CD4-positive, alpha-beta T cell treated with Interferon alpha-2 for 1 hour (primary cell): ENCODE results near the gene PLEK.
"Not testable (repeated sequence)": the region's sequence is repeated elsewhere in the genome, so short reads cannot be mapped to it uniquely, and the experiment has no call there.

Experiments
- DNase-seq, 2 donors: peaks; one replicate each; pipeline ENCODE4 v3.0.0-alpha.2; 2020 to 2022

Gene PLEK

DNA sequence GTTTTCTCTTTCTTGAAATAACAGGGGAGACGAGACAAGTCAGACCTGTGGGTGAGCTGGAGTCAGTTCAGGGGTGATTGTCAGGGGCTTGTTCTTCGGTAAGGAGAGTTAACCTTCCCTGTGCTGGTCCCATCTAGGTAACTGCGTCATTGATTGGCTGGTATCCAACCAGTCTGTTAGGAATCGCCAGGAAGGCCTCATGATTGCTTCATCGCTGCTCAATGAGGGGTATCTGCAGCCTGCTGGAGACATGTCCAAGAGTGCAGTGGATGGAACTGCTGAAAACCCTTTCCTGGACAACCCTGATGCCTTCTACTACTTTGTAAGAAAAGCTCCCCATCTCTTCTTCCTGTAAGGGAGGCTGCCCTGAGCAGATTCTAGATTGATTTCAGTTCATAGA is 21.3 kb downstream of the PLEK start:
- DNase-seq, result no peak

DNA sequence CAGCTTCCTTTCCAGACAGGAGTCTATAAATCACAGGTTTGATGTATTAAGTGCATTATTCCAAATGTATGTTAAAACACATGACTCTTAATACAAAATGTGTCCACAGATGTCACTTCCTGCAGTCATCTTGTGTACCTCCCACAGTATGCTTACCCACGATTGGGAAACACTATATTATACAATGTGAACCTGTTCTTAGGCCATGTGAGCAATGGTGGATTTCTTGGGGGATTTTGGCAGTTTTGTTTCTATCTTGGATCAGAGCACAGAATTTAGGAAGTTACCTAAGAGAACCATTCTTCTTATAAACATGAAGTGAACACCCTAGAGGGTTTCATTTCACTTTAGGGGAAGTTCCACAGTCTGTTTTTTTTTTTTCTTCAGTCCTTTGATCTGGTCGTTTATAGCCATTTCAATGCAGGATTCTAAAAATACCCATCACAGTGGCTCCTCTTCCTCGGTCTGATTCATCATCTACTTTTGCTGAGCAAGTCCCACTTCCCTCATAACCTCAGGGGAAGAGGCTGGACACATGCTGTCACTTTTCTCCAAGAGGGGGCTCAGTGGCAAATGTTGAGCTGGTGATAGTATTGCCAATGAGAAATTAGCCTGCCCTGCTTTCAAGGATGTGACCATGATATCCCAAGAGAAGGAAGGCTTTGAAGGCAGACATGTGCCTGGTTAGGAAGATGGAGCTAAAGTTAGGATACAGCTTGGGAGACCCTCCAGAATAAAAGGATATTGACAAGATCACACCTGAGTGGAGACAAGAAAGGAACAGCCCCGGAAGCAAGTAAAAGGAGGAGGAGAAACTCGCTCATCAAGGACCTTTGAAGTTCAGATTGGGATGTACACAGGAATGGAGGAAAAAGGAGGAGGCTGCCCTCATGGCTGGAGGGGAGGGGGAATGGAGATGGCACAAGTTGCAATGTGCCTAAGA is 22.6 kb downstream of the PLEK start:
- DNase-seq, result peak; percentile 63 to 72

DNA sequence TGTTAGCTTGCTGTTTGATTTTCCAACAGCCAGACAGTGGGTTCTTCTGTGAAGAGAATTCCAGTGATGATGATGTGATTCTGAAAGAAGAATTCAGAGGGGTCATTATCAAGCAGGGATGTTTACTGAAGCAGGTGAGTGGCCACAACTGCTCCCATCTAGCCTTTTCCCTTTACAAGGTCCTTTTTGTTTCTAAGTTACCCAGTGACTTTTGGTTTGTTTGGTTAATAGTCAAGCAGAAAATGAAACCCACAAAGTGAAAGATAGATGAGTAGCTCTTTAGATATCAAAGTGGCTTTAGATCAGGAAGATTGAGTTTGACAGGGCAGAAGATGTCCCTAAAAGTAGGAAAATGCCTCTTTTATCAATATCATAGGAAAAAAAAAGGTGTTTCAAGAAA is 23.3 kb downstream of the PLEK start:
- no peak for DNase-seq

DNA sequence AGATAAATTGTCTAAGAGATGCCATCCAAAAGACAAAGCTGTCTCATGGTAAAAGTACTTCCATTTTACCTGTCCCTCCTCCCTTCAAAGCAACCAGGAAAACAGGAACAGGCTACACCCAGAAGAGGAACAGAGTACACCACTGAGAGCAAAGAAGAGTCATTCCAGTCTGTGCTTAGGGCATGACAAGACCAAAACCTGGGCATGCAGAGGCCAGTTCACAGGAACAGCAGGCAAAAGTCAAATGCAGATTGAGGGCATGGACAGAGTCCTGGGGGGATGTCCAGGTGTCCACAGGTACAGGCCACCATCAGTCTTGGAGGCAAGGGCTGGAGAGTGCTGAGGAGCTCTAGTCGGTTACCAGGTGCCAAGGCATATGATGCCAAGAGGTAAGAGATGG is 23.7 kb downstream of the PLEK start:
- DNase-seq, result no peak

DNA sequence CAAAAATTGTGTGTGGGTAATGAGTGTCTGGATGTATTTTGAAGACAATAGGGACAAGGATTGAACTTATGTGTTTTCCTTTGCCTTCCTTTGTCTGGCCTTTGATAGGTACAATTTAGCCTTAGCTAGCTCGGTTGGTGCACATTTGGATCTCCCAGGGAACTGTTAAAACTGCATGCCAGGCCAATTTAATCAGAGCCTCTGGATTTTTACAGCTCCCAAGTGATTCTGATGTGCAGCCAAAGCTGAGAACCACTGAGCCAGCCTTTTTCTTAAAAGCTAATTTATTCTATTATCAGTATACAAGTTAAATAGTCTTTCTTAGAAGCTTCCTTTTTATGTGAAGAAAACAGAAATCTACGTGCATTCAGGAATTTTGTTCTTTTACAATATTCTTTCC is 25.0 kb downstream of the PLEK start:
- DNase-seq, result no peak

DNA sequence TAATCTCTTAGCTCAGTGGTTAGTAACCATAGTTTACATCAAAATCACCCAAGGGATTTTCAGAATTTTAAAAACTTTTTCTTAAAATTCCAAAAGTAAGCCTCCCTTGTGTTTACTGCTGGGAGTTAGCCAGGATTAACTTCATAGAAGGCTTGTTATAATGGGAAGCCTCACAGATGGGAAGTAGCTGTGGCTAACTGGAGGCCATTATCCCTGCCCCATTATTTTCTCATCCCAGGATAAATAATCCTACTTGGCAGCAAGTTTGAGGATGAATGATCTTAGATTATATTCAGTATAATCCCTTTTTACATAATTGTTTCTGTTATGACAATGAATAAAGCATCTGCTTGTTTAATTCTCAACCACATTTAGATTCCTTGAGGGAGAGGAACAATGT is 25.5 kb downstream of the PLEK start:
- DNase-seq, result no peak

DNA sequence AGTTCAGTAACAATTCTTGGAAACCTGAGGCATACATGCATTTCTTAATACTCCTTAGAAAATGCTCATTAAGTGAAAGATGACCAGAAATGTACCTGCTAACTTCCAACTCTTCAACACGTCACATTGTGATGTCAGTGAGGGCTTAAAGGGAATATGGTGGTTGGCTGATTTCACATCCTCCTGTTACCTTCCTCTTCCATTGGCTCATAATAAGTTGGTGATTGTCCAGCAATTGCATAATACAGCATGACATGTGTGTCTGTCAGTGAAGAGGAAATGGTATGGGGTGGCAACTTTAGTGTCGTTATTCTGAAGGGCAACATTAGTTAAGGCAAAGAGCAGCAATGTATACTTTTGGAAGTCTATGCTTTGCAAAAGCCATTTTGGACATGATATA is 26.0 kb downstream of the PLEK start:
- DNase-seq, result peak in 1 of 2 donors; percentile 54

DNA sequence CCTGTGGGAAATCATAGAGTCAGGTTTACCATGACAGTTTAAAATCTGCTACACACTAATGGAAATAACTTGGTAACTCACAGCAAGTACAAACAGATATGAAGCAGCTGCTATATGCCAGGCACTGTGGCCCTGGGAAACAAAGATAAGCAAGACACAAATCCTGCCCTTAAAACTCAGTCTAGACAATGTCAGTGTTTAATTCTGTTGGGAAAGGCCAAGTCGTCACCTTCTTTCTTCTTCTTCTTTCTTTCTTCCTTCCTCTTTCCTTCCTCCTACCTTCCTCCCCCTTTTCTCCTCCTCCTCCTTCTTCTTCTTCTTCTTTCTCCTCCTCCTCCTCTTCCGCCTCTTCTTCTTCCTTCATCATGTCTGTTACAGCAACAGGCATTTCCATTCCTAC is 26.8 kb downstream of the PLEK start:
- no peak for DNase-seq

DNA sequence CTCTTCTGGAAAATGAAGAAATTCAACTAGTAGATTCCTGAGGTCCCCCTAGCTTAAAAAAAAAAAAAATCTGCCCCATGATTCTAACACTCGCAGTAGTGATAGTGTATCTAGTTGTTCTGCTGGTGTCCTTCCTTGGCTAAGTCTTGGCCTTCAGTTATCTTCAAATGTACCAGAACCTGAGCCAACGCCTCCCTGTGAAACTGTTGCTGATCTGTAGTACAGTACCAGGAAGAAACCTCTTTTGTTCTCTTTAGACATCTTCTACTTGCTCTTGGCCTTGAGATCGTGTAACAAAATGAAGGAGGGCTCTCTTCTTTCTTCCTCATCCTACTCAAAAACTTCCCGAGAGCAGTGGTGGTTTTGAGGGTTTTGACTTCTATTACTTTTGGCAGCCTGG is 31.0 kb downstream of the PLEK start:
- no peak for DNase-seq

DNA sequence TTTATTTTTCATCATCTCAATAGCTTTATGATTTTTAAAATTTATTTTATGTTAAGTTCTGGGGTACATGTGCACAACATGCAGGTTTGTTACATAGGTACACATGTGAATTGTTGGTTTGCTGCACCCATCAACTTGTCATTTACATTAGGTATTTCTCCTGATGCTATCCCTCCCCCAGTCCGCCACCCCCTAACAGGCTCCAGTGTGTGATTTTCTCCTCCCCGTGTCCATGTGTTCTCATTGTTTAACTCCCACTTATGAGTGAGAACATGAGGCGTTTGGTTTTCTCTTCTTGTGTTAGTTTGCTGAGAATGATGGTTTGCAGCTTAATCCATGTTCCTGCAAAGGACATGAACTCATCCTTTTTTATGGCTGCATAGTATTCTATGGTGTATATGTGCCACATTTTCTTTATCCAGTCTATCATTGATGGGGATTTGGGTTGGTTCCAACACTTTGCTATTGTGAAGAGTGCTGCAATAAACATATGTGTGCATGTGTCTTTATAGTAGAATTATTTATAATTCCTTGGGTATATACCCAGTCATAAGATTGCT is 32.7 kb downstream of the PLEK start:
- DNase-seq, result not testable (repeated sequence)

DNA sequence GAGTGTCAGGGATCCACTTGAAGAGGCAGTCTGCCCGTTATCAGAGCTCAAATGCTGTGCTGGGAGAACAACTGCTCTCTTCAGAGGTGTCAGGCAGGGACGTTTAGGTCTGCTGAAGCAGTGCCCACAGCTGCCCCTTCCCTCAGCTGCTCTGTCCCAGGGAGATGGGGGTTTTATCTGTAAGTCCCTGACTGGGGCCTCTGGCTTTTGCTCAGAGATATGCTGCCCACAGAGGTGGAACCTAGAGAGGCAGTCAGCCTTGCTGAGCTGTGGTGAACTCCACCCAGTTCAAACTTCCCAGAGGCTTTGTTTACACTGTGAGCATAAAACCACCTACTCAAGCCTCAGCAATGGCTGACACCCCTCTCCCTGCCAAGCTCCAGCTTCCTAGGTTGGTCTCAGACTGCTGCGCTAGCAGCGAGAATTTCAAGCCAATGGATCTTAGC is 38.1 kb downstream of the PLEK start:
- DNase-seq, result peak; percentile 31 to 43

DNA sequence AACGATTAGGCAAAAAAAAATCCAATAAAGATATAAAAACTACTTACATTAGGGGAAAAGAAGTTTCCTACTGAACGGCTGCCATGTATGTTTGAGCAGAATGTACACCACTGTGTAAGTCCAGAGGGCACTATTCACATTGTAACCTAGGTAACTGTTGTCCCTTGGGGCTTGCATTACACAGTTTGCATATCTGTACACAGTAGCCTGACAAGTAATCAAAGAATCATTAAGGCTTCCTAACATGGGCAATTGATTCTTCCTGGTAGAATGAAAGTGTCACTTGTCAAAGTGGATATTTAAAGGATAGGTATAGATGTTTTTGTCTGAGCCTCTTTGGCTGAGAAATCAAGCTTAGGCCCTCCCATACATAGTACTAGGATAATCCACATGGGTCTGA is 39.1 kb downstream of the PLEK start:
- DNase-seq, result no peak

DNA sequence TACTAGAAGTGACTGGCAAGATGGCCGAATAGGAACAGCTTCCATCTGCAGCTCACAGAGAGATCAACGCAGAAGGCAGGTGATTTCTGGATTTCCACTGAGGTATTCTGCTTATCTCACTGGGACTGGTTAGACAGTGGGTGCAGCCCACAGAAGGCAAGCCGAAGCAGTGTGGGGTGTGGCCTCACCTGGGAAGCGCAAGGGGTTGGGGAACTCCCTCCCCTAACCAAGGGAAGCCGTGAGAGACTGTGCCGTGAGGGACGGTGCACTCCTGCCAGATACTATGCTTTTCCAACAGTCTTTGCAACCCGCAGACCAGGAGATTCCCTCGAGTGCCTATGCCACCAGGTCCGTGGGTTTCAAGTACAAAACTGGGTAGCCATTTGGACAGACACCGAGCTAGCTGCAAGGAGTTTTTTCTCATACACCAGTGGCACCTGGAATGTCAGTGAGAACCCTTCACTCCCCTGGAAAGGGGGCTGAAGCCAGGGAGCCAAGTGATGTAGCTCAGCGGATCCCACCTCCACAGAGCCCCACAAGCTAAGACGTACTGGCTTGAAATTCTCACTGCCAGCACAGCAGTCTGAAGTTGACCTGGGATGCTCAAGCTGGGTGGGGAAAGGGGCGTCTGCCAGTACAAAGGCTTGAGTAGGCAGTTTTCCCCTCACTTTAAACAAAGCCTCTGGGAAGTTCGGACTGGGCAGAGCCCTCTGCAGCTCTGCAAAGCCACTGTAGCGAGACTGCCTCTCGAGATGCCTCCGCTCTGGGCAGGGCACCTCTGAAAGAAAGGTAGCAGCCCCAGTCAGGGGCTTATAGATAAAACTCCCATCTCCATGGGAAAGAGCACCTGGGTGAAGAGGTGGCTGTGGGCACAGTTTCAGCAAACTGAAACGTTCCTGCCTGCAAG is 40.1 kb downstream of the PLEK start:
- DNase-seq, result peak in 1 of 2 donors; percentile 67

DNA sequence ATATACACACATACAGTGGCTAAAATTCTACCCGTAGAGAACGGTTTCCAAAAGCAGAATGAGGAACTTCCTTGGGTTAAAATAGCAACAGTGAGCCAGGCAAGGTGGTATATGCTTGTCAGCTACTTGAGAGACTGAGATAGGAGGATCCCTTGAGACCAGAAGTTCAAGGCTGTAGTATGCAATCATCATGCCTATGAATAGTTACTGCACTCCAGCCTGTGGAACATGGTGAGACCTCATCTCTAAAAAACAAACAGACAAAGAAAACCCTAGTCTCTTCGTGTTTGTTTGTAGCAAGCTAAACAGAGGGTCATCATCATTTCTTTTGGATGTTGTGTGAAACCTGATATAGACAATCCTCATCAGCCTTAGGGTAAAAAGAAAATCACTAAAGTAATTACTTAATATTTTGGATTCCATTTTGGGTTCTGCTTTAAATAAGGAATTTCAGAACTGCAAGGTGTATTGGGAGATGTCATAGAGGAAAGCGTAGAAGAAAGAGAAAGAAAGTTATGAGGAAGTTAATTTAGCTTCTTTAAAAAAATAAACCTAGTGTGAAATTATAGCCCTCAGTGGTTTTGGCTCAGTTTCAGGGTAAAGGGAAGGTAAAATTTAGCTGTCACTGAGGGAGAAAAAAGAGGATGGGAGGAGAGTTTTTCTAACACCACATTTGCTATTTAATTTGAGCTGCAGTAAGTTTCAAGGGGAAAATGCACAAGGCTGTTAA is 46.5 kb downstream of the PLEK start:
- peak in 1 of 2 donors; percentile 17 for DNase-seq

DNA sequence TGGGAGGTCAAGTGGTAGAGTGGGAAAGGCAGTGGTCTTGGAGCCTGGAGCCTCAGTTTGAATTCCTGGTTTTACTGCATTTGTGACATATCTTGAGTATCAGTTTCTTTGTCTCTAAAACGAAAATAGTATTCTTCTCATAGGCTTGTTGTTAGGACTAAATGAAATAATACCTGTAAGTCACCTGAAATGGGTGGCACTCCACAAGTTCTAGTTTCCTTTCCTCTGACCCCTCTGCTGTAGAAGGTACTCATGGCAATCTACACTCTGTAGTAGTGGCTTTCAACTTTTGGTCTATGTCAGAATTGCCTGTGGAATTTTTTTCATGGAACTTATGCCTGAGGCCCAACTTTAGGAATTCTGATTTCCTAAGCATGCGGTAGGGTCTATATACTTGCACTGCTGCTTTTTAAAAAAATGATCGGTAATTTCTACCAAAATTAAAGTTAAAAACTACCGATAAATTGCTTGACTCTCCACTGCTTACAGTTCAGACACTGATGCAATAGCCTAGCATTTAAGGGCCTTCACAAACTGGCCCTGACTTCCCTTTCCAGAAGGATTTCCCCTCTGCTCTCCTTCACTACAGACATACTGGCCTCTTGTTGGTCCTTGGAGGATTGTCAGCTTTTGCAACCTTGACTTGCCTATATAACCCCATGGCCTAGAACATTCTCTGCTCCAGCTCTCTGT is 47.2 kb downstream of the PLEK start:
- DNase-seq, result no peak

DNA sequence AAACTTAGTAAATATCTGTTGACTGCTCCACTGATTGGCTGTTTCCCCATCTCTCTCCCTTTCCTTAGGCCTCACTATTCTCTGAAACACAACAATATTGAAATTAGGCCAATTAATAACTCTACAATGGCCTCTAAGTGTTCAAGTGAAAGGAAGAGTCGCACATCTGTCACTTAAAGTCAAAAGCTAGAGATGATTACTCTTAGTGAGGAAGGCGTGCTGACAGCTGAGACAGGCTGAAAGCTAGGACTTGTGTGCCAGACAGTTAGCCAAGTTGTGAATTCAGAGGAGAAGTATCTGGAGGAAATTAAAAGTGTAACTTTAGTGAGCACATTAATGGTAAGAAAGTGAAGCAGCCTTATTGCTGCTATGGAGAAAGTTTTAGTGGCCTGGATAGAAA is 48.4 kb downstream of the PLEK start:
- DNase-seq, result no peak

DNA sequence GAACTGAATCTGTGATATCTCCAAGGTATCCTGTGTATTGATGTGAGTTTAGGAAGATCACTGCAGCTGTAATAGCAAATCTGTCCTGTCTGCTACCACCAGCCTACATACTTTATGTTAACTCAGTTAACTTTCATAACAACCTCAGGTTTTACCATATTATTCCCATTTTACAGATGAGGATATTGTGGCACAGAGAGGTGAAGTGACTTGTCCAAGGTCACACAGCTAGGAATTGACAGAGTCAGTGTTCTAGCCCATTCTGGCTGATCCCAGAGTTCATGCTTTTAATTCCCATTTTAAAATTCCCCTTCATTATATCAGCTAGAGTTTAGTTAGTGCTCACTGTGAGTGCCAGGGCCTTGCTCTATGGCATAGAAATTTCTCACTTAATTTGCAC is 49.4 kb downstream of the PLEK start:
- no peak for DNase-seq

DNA sequence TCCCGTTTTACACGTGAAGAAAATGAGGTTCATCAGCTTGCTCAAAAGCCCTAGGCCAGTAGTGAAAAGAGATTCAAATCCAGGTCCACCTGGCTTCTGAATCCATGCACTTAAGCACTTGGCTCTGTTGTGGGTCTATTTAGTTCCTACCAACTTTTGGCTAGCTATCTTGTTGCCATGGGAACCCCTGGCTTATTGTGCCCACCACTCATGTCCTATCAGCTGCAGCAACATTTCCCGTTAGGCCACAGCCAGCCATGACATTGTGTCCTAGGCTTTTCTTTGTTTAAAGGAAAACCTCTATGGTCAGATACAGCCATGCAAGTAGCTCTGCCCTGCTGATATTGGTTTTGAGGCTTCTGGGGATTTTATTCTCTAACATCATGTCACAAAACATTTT is 49.8 kb downstream of the PLEK start:
- no peak for DNase-seq

DNA sequence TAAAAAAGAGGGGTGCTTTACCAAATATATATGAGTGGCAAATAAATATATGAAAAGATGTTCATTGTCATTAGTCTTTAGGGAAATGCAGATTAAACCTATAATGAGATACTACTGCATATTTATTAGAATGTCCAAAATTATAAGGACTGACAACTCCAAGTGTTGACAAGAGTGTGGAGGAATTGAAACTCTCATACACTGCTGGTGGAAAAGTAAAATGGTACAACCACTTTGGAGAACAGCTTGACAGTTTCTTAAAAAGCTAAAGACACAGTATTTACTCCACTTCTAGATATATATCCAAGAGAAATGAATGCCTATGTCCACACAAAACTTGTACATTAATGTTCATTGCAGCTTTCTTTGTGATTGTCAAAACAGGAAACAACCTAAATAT is 50.4 kb downstream of the PLEK start:
- DNase-seq, result no peak

DNA sequence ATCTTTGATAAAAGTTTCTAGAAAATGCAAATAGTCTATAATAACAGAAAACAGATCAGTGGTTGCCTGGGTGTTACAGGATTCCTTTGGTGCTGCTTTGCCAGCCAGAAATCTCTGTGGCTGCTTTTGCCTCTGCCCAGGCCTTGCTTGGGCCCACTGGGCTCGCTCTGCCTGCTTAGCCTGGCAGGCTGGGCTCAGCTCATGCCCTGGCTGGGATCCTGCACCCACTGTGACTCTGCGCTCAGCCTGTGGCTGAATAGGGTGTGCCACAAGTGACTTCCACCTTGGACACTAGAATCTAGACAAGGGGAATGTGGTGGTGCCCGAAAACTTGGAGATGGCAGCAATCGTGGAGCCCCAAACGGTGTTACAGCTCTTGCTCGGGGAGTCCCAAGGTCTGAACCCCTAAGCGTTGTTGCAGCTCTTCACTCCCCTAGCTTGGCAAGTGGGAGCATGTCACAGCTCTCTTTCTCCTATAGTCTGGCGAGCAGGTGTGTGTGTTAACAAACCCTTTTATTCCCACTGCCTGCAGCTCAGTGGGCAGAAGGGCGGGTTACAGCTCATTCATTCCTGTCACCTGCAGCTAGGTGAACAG is 51.1 kb downstream of the PLEK start:
- DNase-seq, result no peak

DNA sequence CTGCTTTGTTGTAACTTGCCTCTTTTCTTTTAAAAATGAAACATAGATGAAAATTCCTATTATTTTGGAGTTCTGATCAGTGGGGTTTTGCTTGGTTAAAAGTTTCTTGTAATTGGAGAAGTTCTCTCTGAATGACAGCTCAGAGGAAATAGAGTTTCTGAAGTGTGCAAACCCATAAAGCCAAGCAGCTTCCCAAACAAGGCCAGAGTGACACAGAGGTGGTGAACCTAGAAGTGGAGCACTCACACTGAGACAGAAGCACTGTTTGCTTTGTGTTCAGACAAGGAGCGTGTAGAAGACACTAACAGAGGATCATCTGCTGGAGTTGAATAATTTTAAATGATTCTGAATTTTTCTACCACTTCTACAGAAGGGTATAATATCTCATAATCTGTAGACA is 52.8 kb downstream of the PLEK start:
- no peak for DNase-seq

DNA sequence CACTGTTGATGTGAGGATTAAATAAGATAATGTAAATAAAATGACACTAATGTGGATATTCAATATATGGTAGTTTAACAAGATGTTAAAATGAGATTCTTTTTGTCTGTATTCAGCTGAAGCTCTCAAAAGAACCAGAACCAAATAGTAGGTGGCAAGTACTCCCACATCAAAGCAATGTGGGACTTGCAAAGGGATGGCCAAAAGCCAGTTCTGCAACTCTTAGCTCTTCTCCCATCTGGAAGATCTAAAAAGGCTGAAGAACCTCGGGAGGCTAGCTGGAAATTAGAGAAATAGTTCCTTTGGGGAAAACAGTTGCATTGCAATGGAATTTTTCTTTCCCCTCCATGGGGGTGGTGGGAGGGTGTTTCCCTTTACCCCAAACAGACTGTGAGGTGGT is 53.3 kb downstream of the PLEK start:
- no peak for DNase-seq
